ENCODE results near the gene SLC25A28. TPM values are rescaled to one million over a fixed set of nuclear protein-coding genes. Genes with fewer than 3 reads are reported as not detected.

Gene SLC25A28
- total RNA-seq, 1 donor from 2014 or later: 12.4 TPM

DNA sequence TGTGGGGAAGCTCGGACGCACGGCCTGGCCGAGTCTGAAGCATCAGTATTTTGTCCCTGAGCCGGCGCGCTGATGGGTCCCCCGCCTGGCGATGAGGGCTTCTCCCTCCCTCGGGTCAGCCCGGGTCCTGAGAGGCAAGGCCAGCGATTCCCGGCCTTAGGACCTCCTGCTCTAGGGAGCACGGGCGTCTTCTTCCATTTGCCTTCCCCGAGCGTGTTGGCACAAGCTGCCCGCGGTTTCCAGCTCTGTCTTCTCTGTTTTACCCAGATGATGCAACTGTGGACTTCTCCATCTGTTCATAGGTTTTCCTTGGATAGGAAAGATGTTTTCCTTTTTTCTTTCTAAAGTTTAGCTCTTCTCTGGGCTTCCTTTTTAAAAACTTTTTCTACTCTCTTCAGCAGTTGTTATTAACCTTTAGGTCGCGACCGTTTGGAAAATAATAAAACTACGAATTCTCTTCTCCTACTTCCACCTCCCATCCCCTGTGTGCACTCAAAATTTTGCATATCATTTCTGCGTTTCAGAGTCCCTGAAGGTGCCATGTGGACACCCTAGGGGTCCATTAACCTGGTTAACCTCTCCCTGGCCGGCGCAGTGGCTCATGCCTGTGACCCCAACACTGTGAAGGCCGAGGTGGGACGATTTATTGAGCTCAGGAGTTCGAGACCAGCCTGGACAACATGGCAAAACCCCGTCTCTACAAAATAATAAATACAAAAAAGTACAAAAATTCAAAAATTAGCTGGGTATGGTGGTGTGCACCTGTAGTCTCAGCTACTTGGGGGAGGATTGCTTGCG lies 1.4 kb upstream of the SLC25A28 start:
- H3K4me3 Mint-ChIP-seq: peak overlapping the region; percentile 92

DNA sequence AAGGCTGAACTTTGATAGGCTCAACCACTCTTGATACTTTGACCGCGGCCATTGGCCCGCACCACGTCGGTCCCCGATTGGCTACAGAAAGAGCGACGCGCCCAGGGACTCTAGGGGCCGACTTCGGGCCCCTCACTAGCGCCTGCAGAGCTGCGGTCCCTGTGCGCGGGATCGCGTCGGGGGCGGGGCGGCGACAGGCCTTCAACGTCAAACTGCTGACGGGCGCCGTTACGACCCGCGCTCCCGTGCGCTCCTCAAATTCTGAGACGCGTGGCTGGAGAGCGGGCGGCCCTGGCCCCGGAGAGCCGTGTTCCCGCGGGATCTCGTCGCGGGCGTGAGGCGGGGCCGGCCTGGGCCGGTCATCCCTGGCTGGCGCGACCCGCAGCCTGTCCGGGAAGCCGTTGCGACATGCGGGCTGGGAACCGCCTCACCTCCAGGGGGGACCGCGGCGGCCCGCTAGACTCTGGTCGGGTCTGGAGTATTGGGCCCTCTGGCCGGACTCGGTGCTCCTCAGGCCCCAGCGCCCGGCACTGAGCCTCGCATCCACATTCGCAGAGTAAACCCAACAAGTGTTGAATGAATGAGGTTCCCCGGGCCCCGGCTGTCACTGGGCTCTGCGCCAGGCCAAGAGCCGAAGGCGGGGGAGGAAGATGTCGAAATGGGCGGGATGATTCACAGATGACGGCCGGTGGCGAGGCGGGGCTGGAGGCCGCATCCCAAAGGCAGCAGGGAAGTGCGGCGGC lies 643 bp upstream of the SLC25A28 start:
- Mint-ChIP-seq H3K9me3 (no peaks in the 10 kb centered on the region), H3K36me3 (no peaks in the 10 kb centered on the region), H3K4me3 (peak overlapping the region; percentile 92), H3K27ac (peak overlapping the region; percentile 88), H3K27me3 (ENCODE audit: insufficient read depth, low read depth) (peaks cover 6% of the 10 kb centered on the region), H3K4me1 (peaks cover 20% of the 10 kb centered on the region)
- Histone ChIP-seq H3K4me3 (peak overlapping the region; percentile 62), H3K27ac (peak overlapping the region; percentile 97), H3K4me2 (peak overlapping the region; percentile 87), H2AFZ (replicated peaks) (peak overlapping the region; percentile 91), H3F3A (ENCODE audit: low read depth) (peaks cover 23% of the 10 kb centered on the region), H3K9ac (peak overlapping the region; percentile 91), H3K79me2 (ENCODE audit: low read depth) (peaks cover 32% of the 10 kb centered on the region), H3K36me3 (no peaks in the 10 kb centered on the region), H4K20me1 (ENCODE audit: low read depth) (peaks cover 28% of the 10 kb centered on the region), H3K4me1 (peaks cover 18% of the 10 kb centered on the region), H3K9me3 (ENCODE audit: low read depth) (no peaks in the 10 kb centered on the region), H3K27me3 (no peaks in the 10 kb centered on the region)
- TF ChIP-seq EZH2phosphoT487 (IDR thresholded peaks at IDR 0.05) (no peak), EZH2 (IDR thresholded peaks at IDR 0.05) (no peak)
- TF ChIP-seq, protein P1, sequence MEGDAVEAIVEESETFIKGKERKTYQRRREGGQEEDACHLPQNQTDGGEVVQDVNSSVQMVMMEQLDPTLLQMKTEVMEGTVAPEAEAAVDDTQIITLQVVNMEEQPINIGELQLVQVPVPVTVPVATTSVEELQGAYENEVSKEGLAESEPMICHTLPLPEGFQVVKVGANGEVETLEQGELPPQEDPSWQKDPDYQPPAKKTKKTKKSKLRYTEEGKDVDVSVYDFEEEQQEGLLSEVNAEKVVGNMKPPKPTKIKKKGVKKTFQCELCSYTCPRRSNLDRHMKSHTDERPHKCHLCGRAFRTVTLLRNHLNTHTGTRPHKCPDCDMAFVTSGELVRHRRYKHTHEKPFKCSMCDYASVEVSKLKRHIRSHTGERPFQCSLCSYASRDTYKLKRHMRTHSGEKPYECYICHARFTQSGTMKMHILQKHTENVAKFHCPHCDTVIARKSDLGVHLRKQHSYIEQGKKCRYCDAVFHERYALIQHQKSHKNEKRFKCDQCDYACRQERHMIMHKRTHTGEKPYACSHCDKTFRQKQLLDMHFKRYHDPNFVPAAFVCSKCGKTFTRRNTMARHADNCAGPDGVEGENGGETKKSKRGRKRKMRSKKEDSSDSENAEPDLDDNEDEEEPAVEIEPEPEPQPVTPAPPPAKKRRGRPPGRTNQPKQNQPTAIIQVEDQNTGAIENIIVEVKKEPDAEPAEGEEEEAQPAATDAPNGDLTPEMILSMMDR (IDR thresholded peaks at IDR 0.05): no peak
- peak; percentile 93 for DNase-seq (ENCODE audit: low spot score)

More for the DNA sequence above, 1.4 kb upstream of the SLC25A28 start:
- peaks cover 18% of the 10 kb centered on the region for H3K4me1 ChIP-seq
- peaks cover 20% of the 10 kb centered on the region for H3K4me1 Mint-ChIP-seq
- H3K79me2 ChIP-seq (ENCODE audit: low read depth): peaks cover 27% of the 10 kb centered on the region
- peak overlapping the region; percentile 91 for H2AFZ ChIP-seq (replicated peaks)
- H3K27ac Mint-ChIP-seq: peak overlapping the region; percentile 97
- peaks cover 22% of the 10 kb centered on the region for H4K20me1 ChIP-seq (ENCODE audit: low read depth)
- no peaks in the 10 kb centered on the region for H3K36me3 Mint-ChIP-seq
- H3K9me3 ChIP-seq (ENCODE audit: low read depth): no peaks in the 10 kb centered on the region
- H3K9me3 Mint-ChIP-seq: no peaks in the 10 kb centered on the region
- peak overlapping the region; percentile 91 for H3K9ac ChIP-seq
- H3K27me3 ChIP-seq: no peaks in the 10 kb centered on the region
- H3K27me3 Mint-ChIP-seq (ENCODE audit: insufficient read depth, low read depth): peaks cover 6% of the 10 kb centered on the region
- H3K36me3 ChIP-seq: no peaks in the 10 kb centered on the region
- peaks cover 23% of the 10 kb centered on the region for H3F3A ChIP-seq (ENCODE audit: low read depth)
- DNase-seq (ENCODE audit: low spot score): no peak
- peak overlapping the region; percentile 97 for H3K27ac ChIP-seq
- TF ChIP-seq, protein P1 (IDR thresholded peaks at IDR 0.05): no peak
- TF ChIP-seq EZH2 (IDR thresholded peaks at IDR 0.05) (no peak), EZH2phosphoT487 (IDR thresholded peaks at IDR 0.05) (no peak)
- H3K4me2 ChIP-seq: peak overlapping the region; percentile 87
- H3K4me3 ChIP-seq: peak overlapping the region; percentile 62

DNA sequence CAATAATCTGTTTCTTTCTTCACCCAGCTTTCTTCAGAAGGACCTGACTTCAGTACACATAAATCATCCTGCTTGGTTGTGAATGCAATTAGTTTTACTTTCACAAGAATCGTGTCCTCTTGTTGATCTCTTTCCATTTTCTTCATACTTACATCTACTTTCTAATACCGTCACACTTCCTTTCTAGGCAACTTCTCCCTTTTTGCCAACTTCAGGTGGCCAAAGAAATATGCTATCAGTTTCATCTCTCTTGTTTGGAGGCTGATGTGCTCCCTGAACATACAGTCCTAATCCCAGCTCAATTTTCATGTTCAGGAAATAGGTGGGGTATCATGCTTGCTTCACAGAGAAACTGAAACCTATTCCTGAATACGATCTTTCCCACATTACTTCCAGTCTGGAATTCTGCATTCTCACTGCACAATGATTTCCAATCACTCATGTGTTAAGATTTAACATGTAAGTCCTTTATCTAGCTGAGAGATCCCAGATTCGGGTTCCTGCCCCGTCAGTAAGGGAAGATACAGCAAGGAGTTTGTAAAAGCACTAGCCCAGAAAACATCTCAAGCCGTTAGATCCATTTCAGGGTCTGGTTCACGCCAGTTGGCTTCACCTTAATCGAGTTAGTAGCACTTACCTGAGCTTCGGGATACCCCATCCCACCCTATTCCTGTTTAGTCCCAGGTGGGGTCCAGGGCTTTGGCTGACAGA lies 994 bp downstream of the SLC25A28 start:
- Histone ChIP-seq H3K36me3 (no peaks in the 10 kb centered on the region), H3K9ac (peak overlapping the region; percentile 63), H3K4me2 (peak overlapping the region; percentile 82), H2AFZ (replicated peaks) (no peak overlapping the region), H3K27me3 (no peaks in the 10 kb centered on the region), H3K27ac (no peak overlapping the region), H3K4me3 (peak overlapping the region; percentile 82), H3K4me1 (peaks cover 18% of the 10 kb centered on the region), H3K79me2 (ENCODE audit: low read depth) (peaks cover 34% of the 10 kb centered on the region), H4K20me1 (ENCODE audit: low read depth) (peaks cover 28% of the 10 kb centered on the region), H3K9me3 (ENCODE audit: low read depth) (no peaks in the 10 kb centered on the region), H3F3A (ENCODE audit: low read depth) (peaks cover 23% of the 10 kb centered on the region)
- TF ChIP-seq EZH2 (IDR thresholded peaks at IDR 0.05) (no peak), EZH2phosphoT487 (IDR thresholded peaks at IDR 0.05) (no peak)
- TF ChIP-seq, protein P1 (IDR thresholded peaks at IDR 0.05): no peak
- Mint-ChIP-seq H3K9me3 (no peaks in the 10 kb centered on the region), H3K27me3 (ENCODE audit: insufficient read depth, low read depth) (peaks cover 2% of the 10 kb centered on the region), H3K36me3 (peaks cover 1% of the 10 kb centered on the region), H3K27ac (no peak overlapping the region), H3K4me1 (peaks cover 20% of the 10 kb centered on the region), H3K4me3 (peak overlapping the region; percentile 87)
- peak; percentile 21 for DNase-seq (ENCODE audit: low spot score)
